Activated CD8-positive, alpha-beta memory T cell treated with anti-CD3 and anti-CD28 coated beads, Interleukin-2, amount 10 ng/mL, durations not matched to agents 7 days and 5 days (primary cell): ENCODE measurements around the gene MAFF. TPM values are rescaled to one million over a fixed set of nuclear protein-coding genes. Genes with fewer than 3 reads are reported as not detected.
A peak's percentile ranks its signal among the peaks of the same experiment; 100 is the strongest.
"Not testable (repeated sequence)": the region's sequence is repeated elsewhere in the genome, so short reads cannot be mapped to it uniquely, and the experiment has no call there.

Experiments used
- ATAC-seq: fragments of 150-1000 bp; cut with Tn5 transposase; one replicate; pipeline ENCODE4 v1.10.0; 2021; ENCODE audit warnings: moderate library complexity
- CTCF ChIA-PET: fragments of 350-600 bp; sonication (Branson Sonifier 250); formaldehyde crosslinking; loops from one replicate; lab custom pipeline; 2021; ENCODE audit warnings: antibody characterized with exemption; lab: Charles Lee
- DNase-seq: peaks from one replicate; pipeline ENCODE4 v3.0.0-alpha.2; 2020
- H3K27ac Mint-ChIP-seq: one replicate; pipeline ENCODE4 v1.8.0; 2021; ENCODE audit warnings: mild to moderate bottlenecking, mixed read lengths
- H3K27me3 Mint-ChIP-seq: one replicate; pipeline ENCODE4 v1.8.0; 2021; ENCODE audit warnings: mixed read lengths
- H3K36me3 Mint-ChIP-seq: one replicate; pipeline ENCODE4 v1.8.0; 2021; ENCODE audit warnings: mild to moderate bottlenecking, mixed read lengths
- H3K4me1 Mint-ChIP-seq: one replicate; pipeline ENCODE4 v1.8.0; 2021; ENCODE audit warnings: mixed read lengths
- H3K4me3 Mint-ChIP-seq: one replicate; pipeline ENCODE4 v1.8.0; 2021; ENCODE audit warnings: mild to moderate bottlenecking, moderate library complexity, mixed read lengths
- H3K9me3 Mint-ChIP-seq: one replicate; pipeline ENCODE4 v1.8.0; 2022; ENCODE audit warnings: low read depth, mixed read lengths
- total RNA-seq, 2 experiments: library from RNA; stranded (reverse); gene quantifications; one replicate each; pipeline ENCODE4 v1.2.3, GENCODE V29; 2021

The MAFF gene
- total RNA-seq, 2 experiments from 2014 or later: 6.6 to 7.8 TPM

DNA sequence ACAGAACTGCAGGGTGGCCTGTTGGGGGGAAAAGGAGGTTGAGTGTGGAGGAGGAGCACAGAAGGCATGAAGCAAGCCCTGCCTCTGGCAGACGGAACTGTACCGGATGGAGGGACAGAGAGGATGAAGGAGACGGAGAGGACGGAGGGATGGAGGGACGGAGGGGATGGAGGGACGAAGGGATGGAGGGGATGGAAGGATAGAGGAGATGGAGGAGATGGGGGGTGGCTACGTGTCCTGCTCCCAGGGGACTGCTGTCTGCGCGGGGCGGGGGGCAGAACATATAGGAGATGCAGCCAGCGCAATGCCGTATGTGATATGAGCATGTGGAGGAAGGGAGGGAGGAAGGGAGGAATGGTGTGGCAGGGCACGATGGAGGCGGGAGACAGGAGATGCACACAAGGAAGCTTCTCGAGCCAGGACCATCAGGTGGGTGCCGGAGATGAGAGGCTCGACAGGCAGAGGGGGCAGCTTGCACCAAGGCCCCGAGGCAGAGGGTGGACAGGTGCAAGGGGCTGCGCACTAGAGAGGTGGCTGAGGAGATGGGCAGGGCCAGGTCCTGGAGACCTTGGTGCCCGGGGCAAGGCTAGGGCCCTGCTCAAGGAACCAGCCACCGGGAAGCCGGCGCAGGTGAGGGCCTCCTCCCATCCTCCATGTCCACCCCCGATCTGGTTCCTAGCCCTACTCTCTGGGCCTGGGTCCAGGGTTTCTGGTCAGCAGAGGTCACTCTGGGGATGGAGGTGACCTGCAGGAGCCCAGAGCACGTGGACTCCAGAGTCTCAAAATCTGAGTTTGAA is 25.3 kb downstream of the MAFF start:
- CTCF ChIA-PET: interaction anchor here (0.6 to 4.7 kb wide), 2 partner anchors 112 to 184 kb away, joined by 4 to 27 read pairs; no protein-coding TSS in a partner anchor
- Mint-ChIP-seq H3K27ac (no peak overlapping the region), H3K27me3 (no peaks in the 10 kb centered on the region), H3K4me1 (peaks cover 17% of the 10 kb centered on the region), H3K36me3 (peaks cover 1% of the 10 kb centered on the region), H3K4me3 (no peak overlapping the region), H3K9me3 (no peaks in the 10 kb centered on the region)
- ATAC-seq (no peak), DNase-seq (no peak)

- peak overlapping the region; percentile 11 for H3K27ac Mint-ChIP-seq
- CTCF ChIA-PET: interaction anchor here (0.7 to 4.7 kb wide), 4 partner anchors 48 to 176 kb away, joined by 3 to 27 read pairs (median 12); no protein-coding TSS in a partner anchor
- ATAC-seq: no peak
Measured at GRCh38 chr22:38228326-38228872, 26.6 kb downstream of the MAFF start.

GRCh38 chr22:38228873-38229740 is 27.3 kb downstream of the MAFF start:
- CTCF ChIA-PET: interaction anchor here (0.7 to 4.7 kb wide), 7 partner anchors 24 to 177 kb away, joined by 3 to 27 read pairs (median 4); partner anchors contain the start of gene PICK1
- DNase-seq (no peak), ATAC-seq (no peak)
- peak overlapping the region; percentile 11 for H3K27ac Mint-ChIP-seq
- H3K9me3 Mint-ChIP-seq: no peaks in the 10 kb centered on the region
- H3K4me3 Mint-ChIP-seq: no peak overlapping the region
- no peaks in the 10 kb centered on the region for H3K27me3 Mint-ChIP-seq
- peaks cover 17% of the 10 kb centered on the region for H3K4me1 Mint-ChIP-seq
- H3K36me3 Mint-ChIP-seq: peaks cover 1% of the 10 kb centered on the region

More at GRCh38 chr22:38228326-38228872, 26.6 kb downstream of the MAFF start:
- no peak for DNase-seq
- H3K27me3 Mint-ChIP-seq: no peaks in the 10 kb centered on the region
- H3K9me3 Mint-ChIP-seq: no peaks in the 10 kb centered on the region
- H3K4me1 Mint-ChIP-seq: peaks cover 17% of the 10 kb centered on the region
- no peak overlapping the region for H3K4me3 Mint-ChIP-seq
- H3K36me3 Mint-ChIP-seq: peaks cover 1% of the 10 kb centered on the region

- no peaks in the 10 kb centered on the region for H3K27me3 Mint-ChIP-seq
- no peaks in the 10 kb centered on the region for H3K9me3 Mint-ChIP-seq
- peak; percentile 66 for DNase-seq
- H3K4me1 Mint-ChIP-seq: peaks cover 17% of the 10 kb centered on the region
- H3K36me3 Mint-ChIP-seq: peaks cover 1% of the 10 kb centered on the region
- no peak overlapping the region for H3K4me3 Mint-ChIP-seq
- H3K27ac Mint-ChIP-seq: no peak overlapping the region
- CTCF ChIA-PET: interaction anchor here (1.1 to 4.7 kb wide), 9 partner anchors 12 to 178 kb away, joined by 3 to 27 read pairs (median 3); partner anchors contain the start of gene PICK1
- ATAC-seq: peak; percentile 51
Measured at GRCh38 chr22:38230108-38230825, 28.5 kb downstream of the MAFF start.

GRCh38 chr22:38230916-38231315 is 29.1 kb downstream of the MAFF start:
- no peak overlapping the region for H3K27ac Mint-ChIP-seq
- no peak overlapping the region for H3K4me3 Mint-ChIP-seq
- no peak for DNase-seq
- H3K36me3 Mint-ChIP-seq: peaks cover 1% of the 10 kb centered on the region
- CTCF ChIA-PET: interaction anchor here (1.1 to 4.7 kb wide), 6 partner anchors 11 to 179 kb away, joined by 3 to 27 read pairs (median 3); no protein-coding TSS in a partner anchor
- no peak for ATAC-seq
- no peaks in the 10 kb centered on the region for H3K27me3 Mint-ChIP-seq
- no peaks in the 10 kb centered on the region for H3K9me3 Mint-ChIP-seq
- peaks cover 17% of the 10 kb centered on the region for H3K4me1 Mint-ChIP-seq

DNA sequence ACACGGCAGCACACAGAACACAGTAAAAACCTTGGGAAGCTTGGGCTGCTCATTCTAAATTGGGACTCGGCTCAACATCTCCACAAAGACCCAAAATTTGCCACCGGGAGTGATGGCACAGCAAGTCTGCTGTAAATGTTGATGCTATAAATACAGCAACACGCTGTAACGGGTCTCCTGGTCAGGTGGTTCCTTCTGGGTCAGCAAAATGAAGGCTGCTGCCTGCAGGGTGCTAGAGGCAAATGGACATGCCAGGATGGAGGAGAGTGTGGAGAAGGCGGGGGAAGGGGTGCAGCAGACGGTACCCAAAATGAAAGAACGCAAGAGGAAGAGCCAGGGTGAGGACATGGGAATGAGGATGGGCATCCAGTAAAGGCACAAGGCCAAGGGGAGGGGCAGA is 30.4 kb downstream of the MAFF start:
- DNase-seq (no peak), ATAC-seq (no peak)
- Mint-ChIP-seq H3K27ac (no peak overlapping the region), H3K36me3 (peaks cover 1% of the 10 kb centered on the region), H3K27me3 (no peaks in the 10 kb centered on the region), H3K9me3 (no peaks in the 10 kb centered on the region), H3K4me1 (peaks cover 17% of the 10 kb centered on the region), H3K4me3 (no peak overlapping the region)
- CTCF ChIA-PET: interaction anchor here (1.9 kb wide), 1 partner anchor 132 kb away, joined by 5 read pairs; no protein-coding TSS in a partner anchor

- H3K4me3 Mint-ChIP-seq: no peak overlapping the region
- DNase-seq (no peak), ATAC-seq (no peak)
- H3K9me3 Mint-ChIP-seq: no peaks in the 10 kb centered on the region
- CTCF ChIA-PET: interaction anchor here (0.7 to 1.9 kb wide), 2 partner anchors 11 to 133 kb away, joined by 3 to 5 read pairs; no protein-coding TSS in a partner anchor
- H3K4me1 Mint-ChIP-seq: peaks cover 17% of the 10 kb centered on the region
- H3K27me3 Mint-ChIP-seq: no peaks in the 10 kb centered on the region
- peaks cover 1% of the 10 kb centered on the region for H3K36me3 Mint-ChIP-seq
- H3K27ac Mint-ChIP-seq: no peak overlapping the region
Measured at GRCh38 chr22:38233427-38233826, 31.6 kb downstream of the MAFF start.

GRCh38 chr22:38233856-38234255 is 32.1 kb downstream of the MAFF start:
- H3K9me3 Mint-ChIP-seq, H3K4me3 Mint-ChIP-seq, H3K27me3 Mint-ChIP-seq, DNase-seq, ATAC-seq, H3K27ac Mint-ChIP-seq, H3K36me3 Mint-ChIP-seq: not testable (repeated sequence)
- H3K4me1 Mint-ChIP-seq: peaks cover 14% of the 10 kb centered on the region
- CTCF ChIA-PET: interaction anchor here (0.7 to 1.9 kb wide), 2 partner anchors 12 to 133 kb away, joined by 3 to 5 read pairs; no protein-coding TSS in a partner anchor

DNA sequence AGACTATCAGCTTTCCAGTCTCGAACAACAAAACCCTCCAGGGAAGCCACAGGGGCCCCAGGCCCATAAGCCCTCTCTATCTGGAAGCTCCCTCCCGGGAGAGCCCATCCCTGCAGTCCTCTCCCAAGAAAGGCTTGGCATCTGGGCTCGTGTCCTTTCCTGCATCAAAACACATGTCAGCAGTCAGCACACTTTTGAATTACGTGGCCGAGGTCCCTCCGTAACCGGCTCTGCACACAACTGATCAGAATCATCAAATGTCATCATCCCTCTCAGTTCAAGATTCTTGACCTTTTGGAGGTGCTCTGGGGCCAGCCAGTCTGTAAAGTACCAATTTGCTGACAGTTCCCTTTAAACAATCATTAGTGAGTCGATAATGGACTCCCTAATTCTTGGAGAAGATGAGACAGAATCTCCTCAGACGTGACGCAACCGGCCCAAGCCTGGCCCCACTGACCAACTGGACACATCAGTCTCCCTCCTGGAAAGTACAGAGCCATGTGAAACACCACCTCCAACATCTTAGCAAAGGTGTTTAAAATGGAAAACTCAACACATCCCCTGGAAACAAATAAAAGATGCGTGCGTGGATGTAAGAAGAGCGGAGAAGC is 33.6 kb downstream of the MAFF start:
- Mint-ChIP-seq H3K4me3 (no peak overlapping the region), H3K27ac (no peak overlapping the region), H3K4me1 (peaks cover 7% of the 10 kb centered on the region), H3K27me3 (no peaks in the 10 kb centered on the region), H3K9me3 (no peaks in the 10 kb centered on the region), H3K36me3 (no peaks in the 10 kb centered on the region)
- CTCF ChIA-PET: no interaction called here
- DNase-seq (no peak), ATAC-seq (no peak)

- H3K4me1 Mint-ChIP-seq: no peaks in the 10 kb centered on the region
- no peaks in the 10 kb centered on the region for H3K27me3 Mint-ChIP-seq
- ATAC-seq: no peak
- no peak overlapping the region for H3K4me3 Mint-ChIP-seq
- H3K36me3 Mint-ChIP-seq: no peaks in the 10 kb centered on the region
- CTCF ChIA-PET: no interaction called here
- DNase-seq: no peak
- no peak overlapping the region for H3K27ac Mint-ChIP-seq
- no peaks in the 10 kb centered on the region for H3K9me3 Mint-ChIP-seq
Measured at GRCh38 chr22:38236786-38237185, 35.0 kb downstream of the MAFF start.

GRCh38 chr22:38238519-38239071 is 36.8 kb downstream of the MAFF start:
- Mint-ChIP-seq H3K27ac (no peak overlapping the region), H3K27me3 (no peaks in the 10 kb centered on the region), H3K4me3 (no peak overlapping the region), H3K4me1 (no peaks in the 10 kb centered on the region), H3K9me3 (no peaks in the 10 kb centered on the region), H3K36me3 (no peaks in the 10 kb centered on the region)
- DNase-seq: no peak
- CTCF ChIA-PET: no interaction called here
- no peak for ATAC-seq
